ENCODE results near the gene KLF9.

Gene KLF9

DNA sequence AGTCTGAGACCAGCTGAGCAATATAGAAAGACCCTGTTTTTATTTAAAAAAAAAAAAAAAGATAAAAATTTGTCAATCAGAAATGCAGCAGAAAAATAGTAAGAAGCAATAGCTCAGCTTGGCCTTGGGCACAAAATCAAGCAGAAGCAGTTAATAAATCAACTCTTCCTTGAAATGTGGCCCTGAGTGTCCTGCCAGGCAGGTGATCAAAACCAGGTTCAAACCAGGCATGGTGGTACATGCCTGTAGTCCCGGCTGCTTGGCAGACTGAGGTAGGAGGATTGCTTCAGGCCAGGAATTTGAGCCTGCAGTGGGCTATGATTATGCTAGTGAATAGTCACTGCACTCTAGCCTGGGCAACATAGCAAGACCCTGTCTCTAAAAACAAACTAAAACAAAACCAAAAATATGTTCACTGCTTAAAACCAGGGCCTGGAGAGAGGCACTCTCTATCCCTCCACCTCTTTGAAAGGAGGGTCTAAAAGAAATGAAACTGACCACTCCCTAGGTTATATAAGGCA, 27.9 kb upstream of the KLF9 start:
- H3K36me3 ChIP-seq (ENCODE audit: insufficient read depth, low read length), result no peaks in the 10 kb centered on the region
- H3K27ac ChIP-seq (ENCODE audit: low read depth, low read length), result no peak overlapping the region
- no peak overlapping the region for H3K9ac ChIP-seq (ENCODE audit: low read length)
- H3K4me3 ChIP-seq (ENCODE audit: low read depth in 1 of 2, low read length in 2 of 2), result no peak overlapping the region
- H3K4me1 ChIP-seq (ENCODE audit: insufficient read depth, low read length), result peaks cover 8% of the 10 kb centered on the region
- no peaks in the 10 kb centered on the region for H3K9me3 ChIP-seq (ENCODE audit: low read length)
- no peaks in the 10 kb centered on the region for H3K27me3 ChIP-seq (ENCODE audit: control insufficient read depth in 1 of 2, insufficient read depth in 2 of 2, low read length in 2 of 2)

DNA sequence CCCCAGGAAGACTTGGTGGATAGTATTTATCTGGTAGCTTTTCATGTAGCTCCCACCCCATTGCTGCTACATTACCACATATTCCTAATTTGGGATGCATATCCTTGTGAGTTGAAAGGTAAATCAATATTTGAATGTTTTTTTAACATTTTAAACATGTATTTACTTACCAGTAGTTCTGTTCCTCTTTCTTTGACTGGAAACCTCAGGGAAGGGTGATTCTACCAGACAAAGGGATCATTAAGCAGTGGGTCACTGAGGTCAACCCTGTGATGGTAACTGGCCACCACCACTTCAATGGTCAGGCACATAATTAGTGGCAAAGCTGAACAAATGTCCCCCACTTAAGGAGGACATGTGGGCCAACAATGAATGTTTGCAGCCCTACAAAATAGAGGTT, 27.2 kb upstream of the KLF9 start:
- no peak overlapping the region for H3K27ac ChIP-seq (ENCODE audit: low read depth, low read length)
- no peaks in the 10 kb centered on the region for H3K27me3 ChIP-seq (ENCODE audit: control insufficient read depth in 1 of 2, insufficient read depth in 2 of 2, low read length in 2 of 2)
- H3K4me3 ChIP-seq (ENCODE audit: low read depth in 1 of 2, low read length in 2 of 2), result no peak overlapping the region
- peaks cover 8% of the 10 kb centered on the region for H3K4me1 ChIP-seq (ENCODE audit: insufficient read depth, low read length)
- H3K36me3 ChIP-seq (ENCODE audit: insufficient read depth, low read length), result no peaks in the 10 kb centered on the region
- no peak overlapping the region for H3K9ac ChIP-seq (ENCODE audit: low read length)
- H3K9me3 ChIP-seq (ENCODE audit: low read length), result no peaks in the 10 kb centered on the region

DNA sequence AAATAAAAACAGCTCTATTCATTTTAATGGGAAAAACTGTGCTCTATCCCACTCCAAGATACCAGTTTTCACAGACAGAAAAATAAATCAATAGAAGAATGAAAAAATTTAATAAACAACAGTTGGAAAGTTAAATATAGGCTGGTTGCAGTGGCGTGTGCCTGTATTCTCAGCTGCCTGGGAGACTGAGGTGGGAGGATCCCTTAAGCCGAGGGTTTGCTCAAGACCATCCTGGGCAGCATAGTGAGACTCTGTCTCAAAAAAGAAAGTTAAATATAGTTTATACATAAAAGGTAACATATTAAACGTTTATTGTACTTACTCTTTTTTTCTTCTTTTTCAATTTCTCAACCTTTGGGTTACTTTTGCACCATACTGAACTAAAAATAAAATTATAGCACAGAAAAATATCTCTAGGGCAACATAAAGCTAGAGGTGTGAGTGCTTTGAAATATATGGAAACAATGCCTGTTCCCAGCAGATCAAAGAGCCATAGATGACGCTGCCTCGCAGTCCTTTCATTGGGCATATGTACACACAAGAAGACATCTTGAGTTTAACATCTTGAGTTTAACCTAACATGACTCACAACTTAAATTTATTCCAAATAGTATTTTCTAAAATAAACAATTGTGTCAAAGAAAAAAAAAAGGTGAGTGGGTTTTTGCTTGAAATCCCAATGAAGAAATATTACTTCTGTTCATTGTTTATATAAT, 25.7 kb upstream of the KLF9 start:
- no peaks in the 10 kb centered on the region for H3K27me3 ChIP-seq (ENCODE audit: control insufficient read depth in 1 of 2, insufficient read depth in 2 of 2, low read length in 2 of 2)
- peaks cover 8% of the 10 kb centered on the region for H3K4me1 ChIP-seq (ENCODE audit: insufficient read depth, low read length)
- H3K27ac ChIP-seq (ENCODE audit: low read depth, low read length), result no peak overlapping the region
- H3K9me3 ChIP-seq (ENCODE audit: low read length), result no peaks in the 10 kb centered on the region
- H3K36me3 ChIP-seq (ENCODE audit: insufficient read depth, low read length), result no peaks in the 10 kb centered on the region
- no peak overlapping the region for H3K4me3 ChIP-seq (ENCODE audit: low read depth in 1 of 2, low read length in 2 of 2)
- no peak overlapping the region for H3K9ac ChIP-seq (ENCODE audit: low read length)

DNA sequence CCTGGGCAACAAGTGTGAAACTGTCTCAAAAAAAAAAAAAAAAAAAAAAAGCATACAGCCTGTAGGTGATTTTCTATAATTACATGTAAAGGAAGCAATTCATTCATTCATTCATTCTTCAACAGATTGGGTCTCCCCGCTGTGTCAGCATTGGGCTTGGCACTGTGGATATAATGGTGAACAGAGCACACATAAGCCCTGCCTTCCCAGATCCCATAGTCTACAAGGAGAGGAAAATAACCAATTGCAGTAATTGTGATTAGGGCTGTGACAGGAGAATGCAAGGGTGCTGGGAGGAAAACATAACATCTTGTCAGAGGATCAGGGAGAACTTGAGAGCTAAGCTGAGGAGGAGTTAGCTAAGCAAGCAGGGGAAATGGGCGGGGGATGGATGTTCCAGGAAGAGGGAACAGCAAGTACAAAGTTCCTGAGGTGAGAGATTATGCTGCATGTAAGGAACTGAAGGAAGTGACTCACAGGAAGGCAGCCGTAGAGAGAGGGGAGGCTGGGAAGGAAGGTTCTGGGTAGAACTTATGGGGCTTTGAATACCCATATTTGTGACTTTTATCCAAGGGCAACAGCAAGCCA, 24.0 kb upstream of the KLF9 start:
- Histone ChIP-seq H3K4me1 (ENCODE audit: insufficient read depth, low read length) (peaks cover 8% of the 10 kb centered on the region), H3K27ac (ENCODE audit: low read depth, low read length) (no peak overlapping the region), H3K9ac (ENCODE audit: low read length) (no peak overlapping the region), H3K36me3 (ENCODE audit: insufficient read depth, low read length) (no peaks in the 10 kb centered on the region), H3K9me3 (ENCODE audit: low read length) (no peaks in the 10 kb centered on the region), H3K4me3 (ENCODE audit: low read depth in 1 of 2, low read length in 2 of 2) (no peak overlapping the region), H3K27me3 (ENCODE audit: control insufficient read depth in 1 of 2, insufficient read depth in 2 of 2, low read length in 2 of 2) (no peaks in the 10 kb centered on the region)

DNA sequence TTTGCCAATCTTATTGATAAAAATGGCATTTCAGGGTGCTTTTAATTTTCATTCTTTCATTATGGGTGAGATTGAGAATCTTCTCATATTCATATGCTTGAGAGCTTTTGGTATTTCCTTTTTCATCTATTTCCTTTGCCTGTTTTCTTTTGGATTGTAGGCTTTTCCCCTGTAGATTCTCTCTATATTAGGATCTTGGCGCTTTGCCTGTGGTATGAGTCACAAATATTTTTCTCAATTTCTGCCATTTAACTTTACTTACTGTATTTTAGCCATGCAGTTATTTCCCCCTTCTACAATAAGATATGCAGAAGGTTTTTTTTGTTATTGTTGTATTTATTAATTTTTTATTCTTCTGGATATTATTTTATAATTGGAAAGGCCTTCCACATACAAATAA, 21.5 kb upstream of the KLF9 start:
- no peaks in the 10 kb centered on the region for H3K27me3 ChIP-seq (ENCODE audit: control insufficient read depth in 1 of 2, insufficient read depth in 2 of 2, low read length in 2 of 2)
- H3K9me3 ChIP-seq (ENCODE audit: low read length), result no peaks in the 10 kb centered on the region
- no peaks in the 10 kb centered on the region for H3K36me3 ChIP-seq (ENCODE audit: insufficient read depth, low read length)
- peaks cover 8% of the 10 kb centered on the region for H3K4me1 ChIP-seq (ENCODE audit: insufficient read depth, low read length)
- H3K9ac ChIP-seq (ENCODE audit: low read length), result no peak overlapping the region
- no peak overlapping the region for H3K27ac ChIP-seq (ENCODE audit: low read depth, low read length)
- no peak overlapping the region for H3K4me3 ChIP-seq (ENCODE audit: low read depth in 1 of 2, low read length in 2 of 2)

DNA sequence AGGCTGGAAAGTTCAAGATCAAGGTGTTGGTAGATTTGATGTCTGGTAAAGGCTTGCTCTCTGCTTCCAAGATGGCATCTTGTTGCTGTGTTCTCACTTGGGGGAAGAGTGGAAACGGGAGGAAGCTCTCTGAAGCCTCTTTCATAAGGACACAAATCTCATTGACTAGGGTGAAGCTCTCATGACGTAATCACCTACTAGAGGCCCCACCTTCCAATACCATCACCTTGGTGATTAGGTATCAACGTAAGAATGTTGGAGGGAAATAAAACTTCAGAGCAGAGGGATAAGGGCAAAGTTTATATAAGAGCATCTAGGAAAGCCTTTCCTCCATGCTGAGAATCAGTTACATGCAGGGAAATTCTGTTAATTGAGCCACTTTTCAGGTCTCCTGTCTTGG, 15.4 kb upstream of the KLF9 start:
- H3K27ac ChIP-seq (ENCODE audit: low read depth, low read length), result no peak overlapping the region
- no peaks in the 10 kb centered on the region for H3K4me1 ChIP-seq (ENCODE audit: insufficient read depth, low read length)
- H3K9me3 ChIP-seq (ENCODE audit: low read length), result no peaks in the 10 kb centered on the region

DNA sequence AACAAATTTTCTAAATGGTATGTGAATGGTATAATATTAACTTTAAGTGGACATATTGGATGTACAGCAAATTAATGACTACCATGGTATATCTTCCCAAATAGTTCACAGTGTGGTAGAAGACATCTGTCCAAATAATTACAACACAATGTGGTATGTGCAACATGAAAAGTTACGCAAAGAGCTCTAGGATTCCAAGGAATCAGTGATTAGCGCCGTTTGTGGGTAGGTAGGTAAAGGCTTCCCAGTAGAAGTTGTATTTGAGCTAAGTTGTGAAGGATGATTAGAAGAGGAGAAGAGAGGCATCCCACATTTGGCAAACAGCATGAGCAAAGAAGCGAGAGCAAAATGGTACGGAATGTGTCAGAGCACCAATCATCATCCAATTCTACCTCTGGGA, 14.3 kb upstream of the KLF9 start:
- no peaks in the 10 kb centered on the region for H3K36me3 ChIP-seq (ENCODE audit: insufficient read depth, low read length)
- no peaks in the 10 kb centered on the region for H3K27me3 ChIP-seq (ENCODE audit: control insufficient read depth in 1 of 2, insufficient read depth in 2 of 2, low read length in 2 of 2)
- no peak overlapping the region for H3K27ac ChIP-seq (ENCODE audit: low read depth, low read length)
- H3K9me3 ChIP-seq (ENCODE audit: low read length), result no peaks in the 10 kb centered on the region
- H3K9ac ChIP-seq (ENCODE audit: low read length), result no peak overlapping the region
- no peak overlapping the region for H3K4me3 ChIP-seq (ENCODE audit: low read depth in 1 of 2, low read length in 2 of 2)
- no peaks in the 10 kb centered on the region for H3K4me1 ChIP-seq (ENCODE audit: insufficient read depth, low read length)

More for the DNA sequence above, 15.4 kb upstream of the KLF9 start:
- no peaks in the 10 kb centered on the region for H3K27me3 ChIP-seq (ENCODE audit: control insufficient read depth in 1 of 2, insufficient read depth in 2 of 2, low read length in 2 of 2)
- no peaks in the 10 kb centered on the region for H3K36me3 ChIP-seq (ENCODE audit: insufficient read depth, low read length)
- H3K4me3 ChIP-seq (ENCODE audit: low read depth in 1 of 2, low read length in 2 of 2), result no peak overlapping the region
- H3K9ac ChIP-seq (ENCODE audit: low read length), result no peak overlapping the region

DNA sequence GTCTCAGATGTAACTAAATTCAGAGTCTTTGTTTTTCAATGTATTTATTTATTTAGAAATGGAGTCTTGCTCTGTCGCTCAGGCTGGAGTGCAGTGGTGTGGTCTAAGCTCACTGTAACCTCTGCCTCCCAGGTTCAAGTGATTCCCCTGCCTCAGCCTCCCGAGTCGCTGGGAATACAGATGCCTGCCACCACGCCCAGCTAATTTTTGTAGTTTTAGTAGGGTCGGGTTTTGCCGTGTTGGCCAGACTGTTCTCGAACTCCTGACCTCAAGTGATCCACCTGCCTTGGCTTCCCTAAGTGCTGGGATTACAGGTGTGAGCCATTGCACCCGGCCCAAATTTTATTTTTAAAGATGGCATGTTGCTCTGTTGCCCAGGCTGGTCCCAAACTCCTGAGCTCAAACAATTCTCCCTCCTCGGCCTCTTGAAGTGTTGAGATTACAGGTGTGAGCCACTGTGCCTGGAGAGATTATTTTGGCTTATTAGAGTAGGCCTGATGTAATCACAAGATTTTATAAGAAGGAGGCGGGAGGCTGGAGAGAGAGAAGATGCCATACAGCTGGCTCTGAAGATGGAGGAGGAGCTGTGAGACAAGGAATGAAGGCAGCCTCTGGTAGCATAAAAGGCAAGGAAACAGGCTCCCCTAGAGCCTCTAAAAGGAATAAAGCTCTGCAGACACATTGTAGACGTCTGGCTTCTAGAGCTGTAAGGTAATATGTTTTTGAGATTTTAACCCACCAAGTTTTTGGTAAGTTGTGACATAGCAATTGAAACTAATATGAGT, 12.9 kb upstream of the KLF9 start:
- Histone ChIP-seq H3K4me1 (ENCODE audit: insufficient read depth, low read length) (no peaks in the 10 kb centered on the region), H3K9ac (ENCODE audit: low read length) (no peak overlapping the region), H3K27ac (ENCODE audit: low read depth, low read length) (peak overlapping the region; percentile 3), H3K36me3 (ENCODE audit: insufficient read depth, low read length) (no peaks in the 10 kb centered on the region), H3K9me3 (ENCODE audit: low read length) (no peaks in the 10 kb centered on the region), H3K27me3 (ENCODE audit: control insufficient read depth in 1 of 2, insufficient read depth in 2 of 2, low read length in 2 of 2) (no peaks in the 10 kb centered on the region), H3K4me3 (ENCODE audit: low read depth in 1 of 2, low read length in 2 of 2) (no peak overlapping the region)

DNA sequence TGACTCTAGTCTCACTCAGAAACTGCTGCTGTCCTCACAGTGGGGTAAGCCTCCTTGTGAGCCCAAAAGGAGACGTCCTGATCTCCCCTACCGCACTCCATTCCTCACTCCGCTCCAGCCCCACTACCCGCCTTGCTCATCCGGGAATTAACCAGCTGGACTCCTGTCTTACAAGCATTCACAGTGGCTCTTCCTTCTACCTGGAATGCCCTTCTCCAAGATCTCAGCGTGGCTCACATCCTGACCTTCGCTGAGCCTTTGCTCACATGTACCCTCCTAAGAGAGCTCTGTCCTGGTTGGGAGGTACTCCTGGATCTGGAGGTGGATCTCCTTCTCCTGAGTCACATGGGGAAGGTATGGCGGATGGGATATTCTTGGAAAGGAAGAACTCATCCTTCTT, 10.7 kb upstream of the KLF9 start:
- Histone ChIP-seq H3K9ac (ENCODE audit: low read length) (no peak overlapping the region), H3K36me3 (ENCODE audit: insufficient read depth, low read length) (no peaks in the 10 kb centered on the region), H3K27ac (ENCODE audit: low read depth, low read length) (no peak overlapping the region), H3K4me3 (ENCODE audit: low read depth in 1 of 2, low read length in 2 of 2) (no peak overlapping the region), H3K27me3 (ENCODE audit: control insufficient read depth in 1 of 2, insufficient read depth in 2 of 2, low read length in 2 of 2) (no peaks in the 10 kb centered on the region), H3K9me3 (ENCODE audit: low read length) (no peaks in the 10 kb centered on the region), H3K4me1 (ENCODE audit: insufficient read depth, low read length) (peaks cover 13% of the 10 kb centered on the region)

DNA sequence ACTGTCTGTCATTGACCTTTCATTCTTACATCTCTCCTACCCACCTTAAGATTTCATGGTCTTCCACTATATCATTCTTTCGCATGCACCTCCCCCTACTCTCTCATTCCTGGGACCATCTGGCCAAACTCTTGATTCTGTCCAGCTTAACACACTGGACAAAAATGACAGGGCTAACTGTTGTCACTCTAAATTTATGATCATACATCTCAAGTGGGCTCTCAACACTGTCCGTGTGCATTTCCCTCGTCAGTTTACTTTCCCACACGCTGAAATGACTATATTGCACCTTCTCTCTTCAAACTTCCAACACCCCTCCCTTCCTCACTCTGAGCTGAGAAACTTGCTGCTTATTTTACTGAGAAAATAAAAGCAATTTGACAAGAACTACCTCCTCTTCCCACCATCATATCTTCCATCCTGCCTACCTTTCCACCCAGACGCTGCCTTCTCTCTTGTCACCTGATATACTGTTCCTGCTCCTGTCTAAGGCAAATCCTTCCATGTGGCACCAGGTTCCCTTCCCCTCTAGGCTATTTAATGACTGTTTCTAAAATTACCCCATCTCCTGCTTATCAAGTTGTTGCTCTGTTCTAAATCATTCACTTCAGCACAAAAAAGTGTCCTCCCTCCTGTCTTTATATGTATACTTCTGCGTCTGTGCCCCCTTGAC, 8.1 kb upstream of the KLF9 start:
- H3K4me3 ChIP-seq (ENCODE audit: low read depth in 1 of 2, low read length in 2 of 2), result no peak overlapping the region
- peak overlapping the region; percentile 99 for H3K27ac ChIP-seq (ENCODE audit: low read depth, low read length)
- peaks cover 20% of the 10 kb centered on the region for H3K4me1 ChIP-seq (ENCODE audit: insufficient read depth, low read length)
- H3K27me3 ChIP-seq (ENCODE audit: control insufficient read depth in 1 of 2, insufficient read depth in 2 of 2, low read length in 2 of 2), result no peaks in the 10 kb centered on the region
- H3K9me3 ChIP-seq (ENCODE audit: low read length), result no peaks in the 10 kb centered on the region
- H3K9ac ChIP-seq (ENCODE audit: low read length), result no peak overlapping the region
- H3K36me3 ChIP-seq (ENCODE audit: insufficient read depth, low read length), result no peaks in the 10 kb centered on the region

Measured in muscle layer of colon (tissue), 2 donors.